GM20000 (cell line): Measurements from ENCODE around the gene MEGF6.

Experiments used
- DNase-seq: peaks from one replicate; pipeline ENCODE4 v3.0.0; 2012; ENCODE audit warnings: low spot score
- CTCF ChIP-seq: IDR thresholded peaks from 2 replicates; pipeline ENCODE4 v1.5.1; 2012; ENCODE audit warnings: mild to moderate bottlenecking, control low read depth; ENCODE audit errors: extremely low read depth, missing control alignments

Gene MEGF6

GRCh38 chr1:3641816-3642215, 30.5 kb upstream of the MEGF6 start:
- TF ChIP-seq CTCF, result no peak
- DNase-seq, result no peak

- TF ChIP-seq CTCF, result no peak
- no peak for DNase-seq
These were observed 29.9 kb upstream of the MEGF6 start for GRCh38 chr1:3641046-3641760.

GRCh38 chr1:3640121-3640837, 29.0 kb upstream of the MEGF6 start:
- DNase-seq, result no peak
- no peak for TF ChIP-seq CTCF

- no peak for DNase-seq
- no peak for TF ChIP-seq CTCF
These were observed 28.1 kb upstream of the MEGF6 start for GRCh38 chr1:3639397-3639911.

GRCh38 chr1:3638676-3639075, 27.4 kb upstream of the MEGF6 start:
- peak; percentile 73 for DNase-seq
- no peak for TF ChIP-seq CTCF

- TF ChIP-seq CTCF, result no peak
- DNase-seq, result no peak
These were observed 26.7 kb upstream of the MEGF6 start for GRCh38 chr1:3638027-3638426.

- TF ChIP-seq CTCF, result no peak
- DNase-seq, result no peak
These were observed 25.2 kb upstream of the MEGF6 start for GRCh38 chr1:3636531-3636930.
